ENCODE data around the gene INPP5A.

Gene INPP5A

GRCh38 chr10:132580617-132581016 is 43.0 kb downstream of the INPP5A start:
- H3K27me3 ChIP-seq (ENCODE audit: control insufficient read depth, insufficient read depth, low read length), result no peaks in the 10 kb centered on the region
- no peak overlapping the region for H3K4me3 ChIP-seq (ENCODE audit: low read depth, low read length)

GRCh38 chr10:132582137-132582536 is 44.5 kb downstream of the INPP5A start:
- Histone ChIP-seq H3K9me3 (ENCODE audit: control insufficient read depth, insufficient read depth, low read length) (no peaks in the 10 kb centered on the region), H3K36me3 (ENCODE audit: control insufficient read depth, insufficient read depth, low read length) (no peaks in the 10 kb centered on the region), H3K4me3 (ENCODE audit: low read depth, low read length) (no peak overlapping the region), H3K4me1 (ENCODE audit: control insufficient read depth, insufficient read depth, low read length) (no peaks in the 10 kb centered on the region), H3K9ac (ENCODE audit: low read depth, low read length) (no peak overlapping the region), H3K27me3 (ENCODE audit: control insufficient read depth, insufficient read depth, low read length) (no peaks in the 10 kb centered on the region)

More at GRCh38 chr10:132580617-132581016, 43.0 kb downstream of the INPP5A start:
- H3K4me1 ChIP-seq (ENCODE audit: control insufficient read depth, insufficient read depth, low read length), result no peaks in the 10 kb centered on the region
- H3K9me3 ChIP-seq (ENCODE audit: control insufficient read depth, insufficient read depth, low read length), result no peaks in the 10 kb centered on the region
- no peak overlapping the region for H3K9ac ChIP-seq (ENCODE audit: low read depth, low read length)
- H3K36me3 ChIP-seq (ENCODE audit: control insufficient read depth, insufficient read depth, low read length), result no peaks in the 10 kb centered on the region

- Histone ChIP-seq H3K4me3 (ENCODE audit: low read depth, low read length) (no peak overlapping the region), H3K9me3 (ENCODE audit: control insufficient read depth, insufficient read depth, low read length) (no peaks in the 10 kb centered on the region), H3K36me3 (ENCODE audit: control insufficient read depth, insufficient read depth, low read length) (no peaks in the 10 kb centered on the region), H3K27me3 (ENCODE audit: control insufficient read depth, insufficient read depth, low read length) (no peaks in the 10 kb centered on the region), H3K4me1 (ENCODE audit: control insufficient read depth, insufficient read depth, low read length) (no peaks in the 10 kb centered on the region), H3K9ac (ENCODE audit: low read depth, low read length) (no peak overlapping the region)
Observed at GRCh38 chr10:132582771-132583170, 45.2 kb downstream of the INPP5A start.

GRCh38 chr10:132583456-132583855 is 45.9 kb downstream of the INPP5A start:
- Histone ChIP-seq H3K4me3 (ENCODE audit: low read depth, low read length) (no peak overlapping the region), H3K9ac (ENCODE audit: low read depth, low read length) (no peak overlapping the region), H3K27me3 (ENCODE audit: control insufficient read depth, insufficient read depth, low read length) (no peaks in the 10 kb centered on the region), H3K4me1 (ENCODE audit: control insufficient read depth, insufficient read depth, low read length) (no peaks in the 10 kb centered on the region), H3K9me3 (ENCODE audit: control insufficient read depth, insufficient read depth, low read length) (no peaks in the 10 kb centered on the region), H3K36me3 (ENCODE audit: control insufficient read depth, insufficient read depth, low read length) (no peaks in the 10 kb centered on the region)

GRCh38 chr10:132584081-132584480 is 46.5 kb downstream of the INPP5A start:
- no peak overlapping the region for H3K9ac ChIP-seq (ENCODE audit: low read depth, low read length)
- no peaks in the 10 kb centered on the region for H3K36me3 ChIP-seq (ENCODE audit: control insufficient read depth, insufficient read depth, low read length)
- H3K9me3 ChIP-seq (ENCODE audit: control insufficient read depth, insufficient read depth, low read length), result no peaks in the 10 kb centered on the region
- H3K27me3 ChIP-seq (ENCODE audit: control insufficient read depth, insufficient read depth, low read length), result no peaks in the 10 kb centered on the region
- no peak overlapping the region for H3K4me3 ChIP-seq (ENCODE audit: low read depth, low read length)
- no peaks in the 10 kb centered on the region for H3K4me1 ChIP-seq (ENCODE audit: control insufficient read depth, insufficient read depth, low read length)

- Histone ChIP-seq H3K9me3 (ENCODE audit: control insufficient read depth, insufficient read depth, low read length) (no peaks in the 10 kb centered on the region), H3K36me3 (ENCODE audit: control insufficient read depth, insufficient read depth, low read length) (no peaks in the 10 kb centered on the region), H3K4me3 (ENCODE audit: low read depth, low read length) (no peak overlapping the region), H3K4me1 (ENCODE audit: control insufficient read depth, insufficient read depth, low read length) (no peaks in the 10 kb centered on the region), H3K9ac (ENCODE audit: low read depth, low read length) (no peak overlapping the region), H3K27me3 (ENCODE audit: control insufficient read depth, insufficient read depth, low read length) (no peaks in the 10 kb centered on the region)
Observed at GRCh38 chr10:132585732-132586722, 48.4 kb downstream of the INPP5A start.

- H3K9me3 ChIP-seq (ENCODE audit: control insufficient read depth, insufficient read depth, low read length), result no peaks in the 10 kb centered on the region
- H3K4me1 ChIP-seq (ENCODE audit: control insufficient read depth, insufficient read depth, low read length), result peaks cover 4% of the 10 kb centered on the region
- H3K9ac ChIP-seq (ENCODE audit: low read depth, low read length), result no peak overlapping the region
- H3K4me3 ChIP-seq (ENCODE audit: low read depth, low read length), result no peak overlapping the region
- no peaks in the 10 kb centered on the region for H3K27me3 ChIP-seq (ENCODE audit: control insufficient read depth, insufficient read depth, low read length)
- no peaks in the 10 kb centered on the region for H3K36me3 ChIP-seq (ENCODE audit: control insufficient read depth, insufficient read depth, low read length)
Observed at GRCh38 chr10:132586739-132587138, 49.2 kb downstream of the INPP5A start.

- H3K9ac ChIP-seq (ENCODE audit: low read depth, low read length), result no peak overlapping the region
- peaks cover 4% of the 10 kb centered on the region for H3K4me1 ChIP-seq (ENCODE audit: control insufficient read depth, insufficient read depth, low read length)
- no peaks in the 10 kb centered on the region for H3K27me3 ChIP-seq (ENCODE audit: control insufficient read depth, insufficient read depth, low read length)
- H3K9me3 ChIP-seq (ENCODE audit: control insufficient read depth, insufficient read depth, low read length), result no peaks in the 10 kb centered on the region
- H3K36me3 ChIP-seq (ENCODE audit: control insufficient read depth, insufficient read depth, low read length), result no peaks in the 10 kb centered on the region
- H3K4me3 ChIP-seq (ENCODE audit: low read depth, low read length), result no peak overlapping the region
Observed at GRCh38 chr10:132587175-132587574, 49.6 kb downstream of the INPP5A start.

- no peaks in the 10 kb centered on the region for H3K9me3 ChIP-seq (ENCODE audit: control insufficient read depth, insufficient read depth, low read length)
- H3K4me1 ChIP-seq (ENCODE audit: control insufficient read depth, insufficient read depth, low read length), result peaks cover 4% of the 10 kb centered on the region
- H3K9ac ChIP-seq (ENCODE audit: low read depth, low read length), result no peak overlapping the region
- H3K27me3 ChIP-seq (ENCODE audit: control insufficient read depth, insufficient read depth, low read length), result no peaks in the 10 kb centered on the region
- no peak overlapping the region for H3K4me3 ChIP-seq (ENCODE audit: low read depth, low read length)
- H3K36me3 ChIP-seq (ENCODE audit: control insufficient read depth, insufficient read depth, low read length), result no peaks in the 10 kb centered on the region
Observed at GRCh38 chr10:132588301-132589013, 50.9 kb downstream of the INPP5A start.

- Histone ChIP-seq H3K36me3 (ENCODE audit: control insufficient read depth, insufficient read depth, low read length) (no peaks in the 10 kb centered on the region), H3K27me3 (ENCODE audit: control insufficient read depth, insufficient read depth, low read length) (no peaks in the 10 kb centered on the region), H3K9ac (ENCODE audit: low read depth, low read length) (no peak overlapping the region), H3K4me1 (ENCODE audit: control insufficient read depth, insufficient read depth, low read length) (peaks cover 4% of the 10 kb centered on the region), H3K4me3 (ENCODE audit: low read depth, low read length) (no peak overlapping the region), H3K9me3 (ENCODE audit: control insufficient read depth, insufficient read depth, low read length) (no peaks in the 10 kb centered on the region)
Observed at GRCh38 chr10:132589015-132589414, 51.4 kb downstream of the INPP5A start.

- no peak overlapping the region for H3K4me3 ChIP-seq (ENCODE audit: low read depth, low read length)
- no peaks in the 10 kb centered on the region for H3K27me3 ChIP-seq (ENCODE audit: control insufficient read depth, insufficient read depth, low read length)
- H3K4me1 ChIP-seq (ENCODE audit: control insufficient read depth, insufficient read depth, low read length), result peaks cover 4% of the 10 kb centered on the region
- no peak overlapping the region for H3K9ac ChIP-seq (ENCODE audit: low read depth, low read length)
- no peaks in the 10 kb centered on the region for H3K9me3 ChIP-seq (ENCODE audit: control insufficient read depth, insufficient read depth, low read length)
- H3K36me3 ChIP-seq (ENCODE audit: control insufficient read depth, insufficient read depth, low read length), result no peaks in the 10 kb centered on the region
Observed at GRCh38 chr10:132589681-132590080, 52.1 kb downstream of the INPP5A start.

Measured in iPS-15b (cell line).